HCT116 (cell line): ENCODE results near the gene SLC38A8. TPM values are rescaled to one million over a fixed set of nuclear protein-coding genes. Genes with fewer than 3 reads are reported as not detected.

Experiments
- ATAC-seq: fragments of 200-7000 bp; cut with Tn5 transposase; 2 replicates; pipeline ENCODE4 v1.9.1; 2020; ENCODE audit warnings: mild to moderate bottlenecking, moderate library complexity
- BruUV-seq: library from RNA; stranded (reverse); fragments of 400-500 nt; replicated peaks from 2 replicates; lab custom pipeline; 2021; lab: Mats Ljungman, UMichigan
- CTCF ChIA-PET: fragments of 300-600 bp; sonication (Branson Sonifier 250); formaldehyde crosslinking; loops from one replicate; lab custom pipeline; 2021; ENCODE audit warnings: antibody characterized with exemption; lab: Charles Lee
- POLR2A ChIA-PET: fragments of 300-600, 350-600 bp; sonication (Branson Sonifier 250); formaldehyde crosslinking; loops from one replicate; lab custom pipeline; 2021; ENCODE audit warnings: antibody characterized with exemption; lab: Charles Lee
- RAD21 ChIA-PET, 2 experiments: fragments of 300-600 bp; sonication (Branson Sonifier 250); formaldehyde crosslinking; loops; one replicate each; lab custom pipeline; 2023; ENCODE audit warnings: low total read pairs in 2 of 2; ENCODE audit not compliant: uncharacterized antibody in 2 of 2, unreplicated experiment in 2 of 2, low non-redundant PET in 1 of 2; lab: Charles Lee
- DNase-seq: peaks from one replicate; pipeline ENCODE4 v3.0.0-alpha.2; 2010; ENCODE audit warnings: low read depth, low spot score
- H2AFZ ChIP-seq: fragments of 200-600 bp; shearing (Covaris generic), sonication (generic); 2 replicates; pipeline ENCODE4 v1.6.1; 2017; ENCODE audit warnings: low read depth, mixed run types, mixed read lengths, antibody characterized with exemption, low read length; ENCODE audit not compliant: poor library complexity, severe bottlenecking
- H3K27ac ChIP-seq: 2 replicates; pipeline ENCODE4 v1.5.1; 2012; ENCODE audit warnings: low read depth, low read length
- H3K27me3 ChIP-seq: fragments of 200-600 bp; sonication (generic); 2 replicates; pipeline ENCODE4 v1.6.1; 2016; ENCODE audit warnings: mixed run types, low read length, mixed read lengths; ENCODE audit not compliant: insufficient read depth
- H3K36me3 ChIP-seq, 2 experiments: fragments of 200-500 bp in 1 of 2; fragments of 200-600 bp in 1 of 2; sonication (Bioruptor generic) in 1 of 2; sonication (generic) in 1 of 2; 2 replicates each; pipeline versions ENCODE4 v1.5.1 to v1.6.1; 2014 to 2016; ENCODE audit warnings: low read length in 2 of 2, inconsistent platforms in 1 of 2, mixed read lengths in 1 of 2, mixed run types in 1 of 2; ENCODE audit not compliant: insufficient read depth in 2 of 2, control insufficient read depth in 1 of 2
- H3K4me1 ChIP-seq, 2 experiments: fragments of 200-600 bp in 1 of 2; sonication (generic) in 1 of 2; 2 replicates each; pipeline versions ENCODE4 v1.5.1 to v1.6.1; 2012 to 2017; ENCODE audit warnings: low read length in 2 of 2, inconsistent platforms in 1 of 2, mild to moderate bottlenecking in 1 of 2, mixed read lengths in 1 of 2, mixed run types in 1 of 2, moderate library complexity in 1 of 2; ENCODE audit not compliant: insufficient read depth in 2 of 2, control insufficient read depth in 1 of 2
- H3K4me2 ChIP-seq: fragments of 200-600 bp; sonication (generic); 2 replicates; pipeline ENCODE4 v1.6.1; 2017; ENCODE audit warnings: mixed run types, low read length, mixed read lengths
- H3K4me3 ChIP-seq, 2 experiments: fragments of 200-600 bp in 1 of 2; sonication (generic) in 1 of 2; replicated peaks in 1 of 2; 2 replicates each; pipeline ENCODE4 v1.5.1; 2011 to 2016; ENCODE audit warnings: low read length in 2 of 2, control low read depth in 1 of 2, low read depth in 1 of 2, mild to moderate bottlenecking in 1 of 2, mixed read lengths in 1 of 2, mixed run types in 1 of 2
- H3K79me2 ChIP-seq: fragments of 200-600 bp; sonication (generic); 2 replicates; pipeline ENCODE4 v1.6.1; 2017; ENCODE audit warnings: mild to moderate bottlenecking, mixed run types, low read length, moderate library complexity, mixed read lengths; ENCODE audit not compliant: insufficient read depth
- H3K9ac ChIP-seq: fragments of 200-600 bp; sonication (generic); 2 replicates; pipeline ENCODE4 v1.6.1; 2016; ENCODE audit warnings: low read length, mixed read lengths
- H3K9me2 ChIP-seq: fragments of 200-600 bp; sonication (generic), shearing (Covaris generic); 2 replicates; pipeline ENCODE4 v1.6.1; 2017; ENCODE audit warnings: mixed run types, mild to moderate bottlenecking, moderate library complexity; ENCODE audit not compliant: insufficient read depth
- H3K9me3 ChIP-seq, 2 experiments: fragments of 200-500 bp in 1 of 2; fragments of 200-600 bp in 1 of 2; sonication (Bioruptor generic) in 1 of 2; sonication (generic) in 1 of 2; 2 replicates each; pipeline ENCODE4 v1.6.1; 2014 to 2017; ENCODE audit warnings: low read length in 2 of 2, mixed read lengths in 2 of 2, inconsistent platforms in 1 of 2, low read depth in 1 of 2, mild to moderate bottlenecking in 1 of 2, mixed run types in 1 of 2, moderate library complexity in 1 of 2; ENCODE audit not compliant: control insufficient read depth in 1 of 2, insufficient read depth in 1 of 2
- H4K20me1 ChIP-seq: fragments of 200-600 bp; sonication (generic), shearing (Covaris generic); 2 replicates; pipeline ENCODE4 v1.6.1; 2017; ENCODE audit warnings: mixed run types, mild to moderate bottlenecking, moderate library complexity; ENCODE audit not compliant: insufficient read depth
- ATF3 ChIP-seq: IDR thresholded peaks from 2 replicates; pipeline ENCODE4 v1.6.1; 2012
- CBX3 ChIP-seq: IDR thresholded peaks from 2 replicates; pipeline ENCODE4 v1.6.1; 2012; ENCODE audit warnings: low read depth
- CEBPB ChIP-seq: IDR thresholded peaks from 2 replicates; pipeline ENCODE4 v1.6.1; 2012; ENCODE audit warnings: low read depth
- CTCF ChIP-seq, 3 experiments: fragments of 200-600 bp in 1 of 3; sonication (generic) in 1 of 3; IDR thresholded peaks in 2 of 3; conservative IDR thresholded peaks in 1 of 3; 2 replicates each; pipeline ENCODE4 v1.5.1; 2012 to 2017; ENCODE audit warnings: low read depth in 2 of 3, low read length in 2 of 3, antibody characterized with exemption in 1 of 3, borderline replicate concordance in 1 of 3, control low read depth in 1 of 3, mild to moderate bottlenecking in 1 of 3, mixed read lengths in 1 of 3, mixed run types in 1 of 3, moderate library complexity in 1 of 3; ENCODE audit not compliant: insufficient read depth in 1 of 3
- EGR1 ChIP-seq: IDR thresholded peaks from 2 replicates; pipeline ENCODE4 v1.6.1; 2012; ENCODE audit warnings: low read depth
- EZH2 ChIP-seq: fragments of 200-600 bp; sonication (generic); IDR thresholded peaks from 2 replicates; pipeline ENCODE4 v1.6.1; 2017; ENCODE audit warnings: antibody characterized with exemption, mixed run types
- FOSL1 ChIP-seq: IDR thresholded peaks from 2 replicates; pipeline ENCODE4 v1.6.1; 2012; ENCODE audit warnings: low read depth
- JUND ChIP-seq: IDR thresholded peaks from 2 replicates; pipeline ENCODE4 v1.6.1; 2012
- POLR2A ChIP-seq: IDR thresholded peaks from 2 replicates; pipeline ENCODE4 v1.7.0; 2011; ENCODE audit warnings: borderline replicate concordance; ENCODE audit not compliant: insufficient read depth, insufficient read length; ENCODE audit errors: extremely low read depth
- RAD21 ChIP-seq: IDR thresholded peaks from 2 replicates; pipeline ENCODE4 v1.6.1; 2012; ENCODE audit warnings: low read depth, mild to moderate bottlenecking
- REST ChIP-seq: IDR thresholded peaks from 2 replicates; pipeline ENCODE4 v1.6.1; 2012; ENCODE audit warnings: low read depth
- SIN3A ChIP-seq: IDR thresholded peaks from 2 replicates; pipeline ENCODE4 v1.6.1; 2012; ENCODE audit warnings: low read depth
- SP1 ChIP-seq: IDR thresholded peaks from 2 replicates; pipeline ENCODE4 v1.6.1; 2012; ENCODE audit warnings: low read depth
- SRF ChIP-seq: IDR thresholded peaks from 2 replicates; pipeline ENCODE4 v1.6.1; 2012; ENCODE audit warnings: low read depth
- TCF7L2 ChIP-seq: IDR thresholded peaks from 2 replicates; pipeline ENCODE4 v1.7.0; 2011; ENCODE audit warnings: borderline replicate concordance, inconsistent platforms; ENCODE audit not compliant: insufficient read depth, insufficient read length; ENCODE audit errors: extremely low read depth
- YY1 ChIP-seq: IDR thresholded peaks from 2 replicates; pipeline ENCODE4 v1.6.1; 2011; ENCODE audit warnings: low read length, low read depth, moderate library complexity, mild to moderate bottlenecking; ENCODE audit not compliant: insufficient replicate concordance; ENCODE audit errors: extremely low read depth
- ZBTB33 ChIP-seq: IDR thresholded peaks from 2 replicates; pipeline ENCODE4 v1.6.1; 2011; ENCODE audit warnings: mild to moderate bottlenecking, low read length, moderate library complexity; ENCODE audit not compliant: insufficient replicate concordance; ENCODE audit errors: extremely low read depth
- ZNF274 ChIP-seq: fragments of 200-500 bp; sonication (Bioruptor generic); IDR thresholded peaks from 2 replicates; pipeline ENCODE4 v1.6.1; 2014; ENCODE audit warnings: mild to moderate bottlenecking, low read depth, low read length, inconsistent platforms
- intact Hi-C: fragments of 100-400 bp; cut with micrococcal nuclease; formaldehyde crosslinking; loops from 2 replicates; pipeline ENCODE4 v1.10.0; 2022
- total RNA-seq: library from RNA; stranded (reverse); gene quantifications from one replicate; pipeline ENCODE4 v1.2.1, GENCODE V29; 2021; ENCODE audit not compliant: unreplicated experiment

The SLC38A8 gene
- total RNA-seq, 1 experiment from 2014 or later, result not detected

GRCh38 chr16:84085773-84086172 is 43.2 kb upstream of the SLC38A8 start (continued):
- TF ChIP-seq JUND, result no peak
- TF ChIP-seq EGR1, result no peak
- TF ChIP-seq CBX3, result no peak
- TF ChIP-seq EZH2, result no peak
- no peak for TF ChIP-seq TCF7L2
- TF ChIP-seq SRF, result no peak

- H3K9me3 ChIP-seq, result no peaks in the 10 kb centered on the region
- ATAC-seq (0 out of 2 replicates have a peak, but pooled peaks have one; percentile 3), DNase-seq (no peak)
- intact Hi-C loops, result loop anchor here (1.0 kb wide), 1 partner anchor 56 kb away; no protein-coding TSS in a partner anchor
- H3K9ac ChIP-seq, result no peak overlapping the region
- TF ChIP-seq SP1 (no peak), CTCF (IDR thresholded peaks at IDR 0.05 in 2 of 3, conservative IDR thresholded peaks at IDR 0.05 in 1 of 3; ENCODE audit: borderline replicate concordance in 1 of 3, insufficient read depth in 1 of 3, low read depth in 2 of 3, low read length in 2 of 3) (no peak), EZH2 (no peak), ZBTB33 (no peak), POLR2A (no peak), SIN3A (no peak), ATF3 (no peak), TCF7L2 (no peak), RAD21 (no peak), EGR1 (no peak), ZNF274 (no peak), REST (no peak), CEBPB (no peak), SRF (no peak), FOSL1 (no peak), YY1 (no peak)
- H3K9me2 ChIP-seq, result no peaks in the 10 kb centered on the region
- POLR2A ChIA-PET, result no interaction called here
- no peaks in the 10 kb centered on the region for H3K4me1 ChIP-seq
- H3K4me2 ChIP-seq, result no peak overlapping the region
- CTCF ChIA-PET, result interaction anchor here (0.6 to 3.1 kb wide), 17 partner anchors 10 to 223 kb away, joined by 3 to 33 read pairs (median 6); partner anchors contain the start of genes MBTPS1, OSGIN1 and TAF1C
- H3K79me2 ChIP-seq, result no peaks in the 10 kb centered on the region
- no peak overlapping the region for H2AFZ ChIP-seq
- RAD21 ChIA-PET, result interaction anchor here (0.6 to 1.0 kb wide), 3 partner anchors 31 to 223 kb away, joined by 3 to 4 read pairs (median 4); partner anchors contain the start of genes MBTPS1 (in 1 of the 2) and TAF1C (in 1 of the 2)
- H4K20me1 ChIP-seq, result no peaks in the 10 kb centered on the region
- no peaks in the 10 kb centered on the region for H3K27me3 ChIP-seq
- H3K4me3 ChIP-seq, result no peak overlapping the region
- H3K27ac ChIP-seq, result no peak overlapping the region
- BruUV-seq, result no TSS peak
- peaks cover 31 to 62% of the 10 kb centered on the region in 2 experiments for H3K36me3 ChIP-seq
Measured at GRCh38 chr16:84085271-84085667, 42.7 kb upstream of the SLC38A8 start.
